Esophagus squamous epithelium (tissue), 5 donors: ENCODE data around the gene CCDC201. TPM values are rescaled to one million over a fixed set of nuclear protein-coding genes. Genes with fewer than 3 reads are reported as not detected.
"Not testable (repeated sequence)": the region's sequence is repeated elsewhere in the genome, so short reads cannot be mapped to it uniquely, and the experiment has no call there.

ENCODE experiments used
- DNase-seq: peaks from one replicate; lab custom pipeline; 2025; lab: John Stamatoyannopoulos, UW
- H3K27ac ChIP-seq, 4 donors: fragments of 200-600 bp; sonication (generic); one replicate each; pipeline ENCODE4 v1.5.1; 2016 to 2019; ENCODE audit warnings: mild to moderate bottlenecking in 1 of 4
- H3K27me3 ChIP-seq, 4 donors: fragments of 200-600 bp; sonication (generic); 1 replicate in 3 of 4; 2 replicates in 1 of 4; pipeline versions ENCODE4 v1.5.1 to v1.6.0; 2017 to 2021; ENCODE audit warnings: antibody characterized with exemption in 1 of 4
- H3K36me3 ChIP-seq, 3 donors: fragments of 200-600 bp; sonication (generic); one replicate each; pipeline ENCODE4 v1.5.1; 2016 to 2019
- H3K4me1 ChIP-seq, 3 donors: fragments of 200-600 bp; sonication (generic); one replicate each; pipeline ENCODE4 v1.5.1; 2017 to 2019
- H3K4me3 ChIP-seq, 4 donors: fragments of 200-600 bp; sonication (generic); 1 replicate in 3 of 4; 2 replicates in 1 of 4; pipeline ENCODE4 v1.5.1; 2016 to 2019; ENCODE audit warnings: mild to moderate bottlenecking in 2 of 4, moderate library complexity in 1 of 4
- H3K9me3 ChIP-seq, 3 donors: fragments of 200-600 bp; sonication (generic); one replicate each; pipeline ENCODE4 v1.5.1; 2016 to 2019
- WGBS, 2 donors: methylation state at CpG; one replicate each; pipeline ENCODE4 v1.1.5; 2018; 5-methylcytosine and 5-hydroxymethylcytosine counted together
- intact Hi-C: fragments of 100-400 bp; cut with DNase I; formaldehyde crosslinking; loops from one replicate; pipeline ENCODE4 v1.15.0; 2022
- total RNA-seq, 4 donors: library from RNA; depleted of rRNA; stranded (reverse); fragments of >200 nt; gene quantifications; one replicate each; pipeline ENCODE4 v1.1.0, GENCODE V29; 2016
- donor health status: DM: yes; HTN: yes; CAD: no.

The CCDC201 gene
- total RNA-seq, 4 donors from 2014 or later, result not detected

GRCh38 chr7:45846536-45846935 is 26.3 kb downstream of the CCDC201 start:
- H3K27me3 ChIP-seq, H3K27ac ChIP-seq, H3K4me1 ChIP-seq, H3K36me3 ChIP-seq, H3K4me3 ChIP-seq, DNase-seq, H3K9me3 ChIP-seq, intact Hi-C loops: not testable (repeated sequence)
- WGBS, 2 donors, result 55 to 56% methylated on average over 3 to 4 of the region's 5 CpGs

- intact Hi-C loops, result not testable (repeated sequence)
- 43 to 48% methylated on average over 4 of the region's 4 CpGs for WGBS, 2 donors
Measured at GRCh38 chr7:45841926-45842717, 30.8 kb downstream of the CCDC201 start.

GRCh38 chr7:45838852-45839251 is 34.0 kb downstream of the CCDC201 start:
- H3K4me1 ChIP-seq, H3K36me3 ChIP-seq, H3K27me3 ChIP-seq, DNase-seq, H3K9me3 ChIP-seq, H3K27ac ChIP-seq, H3K4me3 ChIP-seq, intact Hi-C loops: not testable (repeated sequence)
- WGBS, 2 donors, result 30 to 97% methylated on average over 2 of the region's 2 CpGs

More at GRCh38 chr7:45841926-45842717, 30.8 kb downstream of the CCDC201 start:
- not testable (repeated sequence) for DNase-seq, H3K36me3 ChIP-seq, H3K27me3 ChIP-seq, H3K27ac ChIP-seq, H3K4me1 ChIP-seq, H3K4me3 ChIP-seq, H3K9me3 ChIP-seq

- WGBS, 2 donors, result 61 to 74% methylated on average over 5 to 7 of the region's 9 CpGs
Measured at GRCh38 chr7:45832433-45833177, 40.3 kb downstream of the CCDC201 start.

GRCh38 chr7:45829846-45830245 is 43.0 kb downstream of the CCDC201 start:
- DNase-seq, H3K36me3 ChIP-seq, H3K4me3 ChIP-seq, intact Hi-C loops, H3K27ac ChIP-seq, H3K9me3 ChIP-seq, H3K4me1 ChIP-seq, H3K27me3 ChIP-seq: not testable (repeated sequence)
- 83 to 89% methylated on average over 6 to 8 of the region's 12 CpGs for WGBS, 2 donors

More at GRCh38 chr7:45832433-45833177, 40.3 kb downstream of the CCDC201 start:
- H3K27me3 ChIP-seq, H3K4me1 ChIP-seq, H3K27ac ChIP-seq, H3K4me3 ChIP-seq, H3K36me3 ChIP-seq, DNase-seq, intact Hi-C loops, H3K9me3 ChIP-seq: not testable (repeated sequence)

GRCh38 chr7:45827731-45828130 is 45.2 kb downstream of the CCDC201 start:
- 81 to 95% methylated on average over 9 of the region's 13 CpGs for WGBS, 2 donors
- intact Hi-C loops, DNase-seq, H3K27ac ChIP-seq, H3K9me3 ChIP-seq, H3K27me3 ChIP-seq, H3K4me3 ChIP-seq, H3K4me1 ChIP-seq, H3K36me3 ChIP-seq: not testable (repeated sequence)

GRCh38 chr7:45826550-45826949 is 46.3 kb downstream of the CCDC201 start:
- intact Hi-C loops, H3K27ac ChIP-seq, H3K4me1 ChIP-seq, H3K36me3 ChIP-seq, DNase-seq, H3K4me3 ChIP-seq, H3K9me3 ChIP-seq, H3K27me3 ChIP-seq: not testable (repeated sequence)
- WGBS, 2 donors, result 83 to 89% methylated on average over 2 to 3 of the region's 3 CpGs

- intact Hi-C loops, H3K9me3 ChIP-seq, H3K27me3 ChIP-seq, H3K4me3 ChIP-seq, H3K27ac ChIP-seq, DNase-seq, H3K36me3 ChIP-seq, H3K4me1 ChIP-seq: not testable (repeated sequence)
- WGBS, 2 donors, result 95 to 96% methylated on average over 7 of the region's 12 CpGs
Measured at GRCh38 chr7:45818763-45819162, 54.1 kb downstream of the CCDC201 start.

- H3K4me1 ChIP-seq, intact Hi-C loops, H3K4me3 ChIP-seq, H3K36me3 ChIP-seq, DNase-seq, H3K27me3 ChIP-seq, H3K27ac ChIP-seq, H3K9me3 ChIP-seq: not testable (repeated sequence)
- WGBS, 2 donors, result 93% methylated on average over 8 of the region's 12 CpGs; no CpG with 5 or more reads in 1 of the 2 donors
Measured at GRCh38 chr7:45817913-45818312, 55.0 kb downstream of the CCDC201 start.

GRCh38 chr7:45817016-45817415 is 55.9 kb downstream of the CCDC201 start:
- H3K9me3 ChIP-seq, H3K4me1 ChIP-seq, intact Hi-C loops, H3K36me3 ChIP-seq, DNase-seq, H3K4me3 ChIP-seq, H3K27ac ChIP-seq, H3K27me3 ChIP-seq: not testable (repeated sequence)
- WGBS, 2 donors, result 40% methylated on average over 1 of the region's 8 CpGs; no CpG with 5 or more reads in 1 of the 2 donors

GRCh38 chr7:45814216-45815118 is 58.4 kb downstream of the CCDC201 start:
- 84% methylated on average over 9 to 18 of the region's 37 CpGs for whole genome bisulfite sequencing, 2 donors
- H3K27me3 ChIP-seq, intact Hi-C loops, H3K4me1 ChIP-seq, H3K27ac ChIP-seq, H3K9me3 ChIP-seq, H3K4me3 ChIP-seq, DNase-seq: not testable (repeated sequence)
- peaks cover 0 to 11% (median 0%) of the 10 kb centered on the region in 3 donors for H3K36me3 ChIP-seq

GRCh38 chr7:45813771-45814170 is 59.1 kb downstream of the CCDC201 start:
- intact Hi-C loops, H3K4me1 ChIP-seq, H3K27ac ChIP-seq, H3K4me3 ChIP-seq, H3K9me3 ChIP-seq, H3K27me3 ChIP-seq, DNase-seq: not testable (repeated sequence)
- peaks cover 0 to 11% (median 0%) of the 10 kb centered on the region in 3 donors for H3K36me3 ChIP-seq
- WGBS, 2 donors, result 90 to 100% methylated on average over 1 to 2 of the region's 18 CpGs
